HG03558 (cell line): ENCODE results near the gene SERTM1.

Experiments
- ATAC-seq: cut with Tn5 transposase; IDR thresholded peaks from one replicate; pipeline ENCODE4 v1.9.1; 2021; ENCODE audit warnings: moderate number of reproducible peaks; ENCODE audit not compliant: unreplicated experiment; ENCODE audit errors: extremely low read depth

The SERTM1 gene

DNA sequence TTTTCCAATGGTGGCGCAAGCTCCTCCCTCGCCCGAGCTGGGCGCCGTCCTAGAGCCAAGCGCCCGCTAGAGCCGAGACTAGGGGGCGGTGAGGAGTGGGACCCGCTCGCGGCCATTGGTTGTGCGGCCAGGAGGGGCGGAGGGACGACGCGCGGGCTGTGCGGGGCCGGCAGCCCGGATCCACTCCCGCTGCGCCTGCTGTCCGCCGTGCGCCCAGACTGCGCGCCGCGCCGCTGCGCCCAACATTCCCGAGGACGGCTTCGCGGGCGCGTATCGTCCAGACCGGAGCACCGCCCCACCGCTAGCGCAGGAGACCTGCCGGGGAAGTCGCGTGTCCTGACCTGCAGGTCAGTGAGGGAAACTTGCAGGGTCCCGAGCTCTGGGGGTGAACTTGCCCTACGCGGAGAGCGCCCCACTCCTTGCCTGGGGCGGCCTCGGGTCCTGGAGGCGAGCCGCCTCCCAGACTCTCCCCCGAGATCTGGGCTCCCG lies at the start of gene SERTM1:
Gene SERTM1 (plus strand): TSS at position 183 of the 489 bp plus-strand sequence. CDS start 21,059 bp downstream, outside the sequence.
- ATAC-seq: no peak

DNA sequence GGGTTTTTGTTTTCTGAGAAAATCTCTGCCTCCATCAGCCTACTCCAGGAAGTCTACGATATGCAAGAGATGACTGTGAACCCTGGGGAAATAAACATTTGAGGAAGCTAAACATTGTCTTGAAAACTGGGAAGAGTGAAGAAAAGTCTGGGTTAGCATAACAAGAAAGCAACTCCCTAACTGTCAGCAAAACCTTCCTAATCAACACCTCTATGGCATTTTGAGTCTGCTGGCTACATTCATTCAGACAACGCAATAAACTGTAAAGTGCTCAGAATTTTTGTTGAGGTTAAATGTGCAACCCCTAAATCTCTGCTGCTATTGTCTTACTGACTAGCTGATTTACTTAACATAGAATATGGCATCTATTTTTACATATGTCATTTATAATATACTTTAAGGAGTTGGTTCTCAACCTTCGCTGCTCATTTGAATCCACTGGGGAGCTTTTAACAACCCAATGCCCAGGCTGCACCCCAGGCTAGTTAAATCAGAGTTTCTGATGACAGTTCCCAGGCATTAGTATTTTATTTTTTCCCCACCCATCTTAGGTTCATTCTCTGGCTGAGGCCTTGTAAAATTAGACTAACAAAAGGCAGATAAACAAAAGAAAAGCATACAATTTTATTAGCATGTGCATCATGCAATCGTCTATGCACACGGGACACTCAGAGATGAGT lies 45.3 kb upstream of the SERTM1 start:
- ATAC-seq: no peak

DNA sequence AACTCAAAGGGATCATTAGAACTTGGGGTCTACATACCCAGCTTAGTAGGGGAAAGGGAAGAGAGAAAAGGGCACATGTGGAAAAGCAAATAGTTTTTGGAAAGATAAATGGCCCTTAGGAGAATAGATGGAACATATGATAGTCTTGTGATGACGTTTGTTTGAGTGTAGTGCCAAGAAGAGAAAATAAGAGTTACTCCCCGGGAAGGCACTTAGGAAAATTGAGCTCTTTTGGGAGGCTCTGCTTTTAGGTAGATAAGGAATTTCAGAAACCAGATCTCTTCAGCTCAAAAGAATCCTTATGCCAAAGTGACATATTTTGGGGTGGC lies 44.8 kb upstream of the SERTM1 start:
- no peak for ATAC-seq

DNA sequence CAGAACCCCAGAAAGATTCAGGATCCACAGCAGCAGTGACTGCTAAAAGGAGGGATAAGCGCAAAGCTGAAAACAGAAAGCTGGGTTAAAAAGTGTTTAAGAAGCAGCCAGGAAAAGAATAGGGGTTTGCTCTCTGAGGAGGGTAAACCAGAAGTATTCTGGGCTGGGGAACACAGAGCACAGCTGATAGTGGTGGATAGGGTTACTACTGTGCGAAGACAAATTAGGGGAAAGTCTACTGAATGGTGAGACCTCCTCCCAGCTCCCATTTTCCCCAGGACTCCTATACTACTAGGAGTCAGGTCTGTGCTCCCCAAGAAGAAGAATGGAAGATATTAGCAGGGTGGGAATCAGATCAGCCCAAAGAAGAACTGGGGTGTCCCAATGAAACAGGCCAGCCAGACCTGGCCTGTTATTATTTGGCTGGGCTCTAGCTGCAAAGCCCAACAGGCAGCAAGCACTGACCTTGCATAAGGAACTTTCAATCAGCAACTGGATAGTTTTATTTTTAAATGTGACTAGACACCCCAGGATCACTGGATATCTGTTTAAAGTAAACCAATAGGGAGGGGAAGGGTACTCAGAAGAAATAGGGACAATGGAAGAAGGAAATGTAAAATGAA lies 43.5 kb upstream of the SERTM1 start:
- ATAC-seq: no peak

DNA sequence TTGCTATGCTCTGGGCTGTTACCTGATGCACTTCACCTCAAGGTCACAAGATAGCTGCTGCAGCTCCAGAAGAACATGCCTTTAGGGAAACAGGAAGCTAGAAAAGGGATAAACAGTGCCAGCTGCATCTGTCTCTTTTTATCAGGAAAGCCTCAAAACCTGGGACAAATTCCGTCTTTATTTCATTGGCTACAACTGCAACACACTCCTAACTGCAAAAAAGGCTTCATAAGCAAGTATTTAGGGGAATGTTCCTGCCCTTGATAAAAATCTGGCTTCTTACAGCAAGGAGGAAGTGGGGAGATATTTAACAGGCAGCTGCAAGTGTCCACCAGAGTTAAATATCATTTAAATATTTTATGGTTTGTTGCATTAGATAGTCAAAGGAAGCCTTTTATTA lies 34.2 kb upstream of the SERTM1 start:
- ATAC-seq: no peak

DNA sequence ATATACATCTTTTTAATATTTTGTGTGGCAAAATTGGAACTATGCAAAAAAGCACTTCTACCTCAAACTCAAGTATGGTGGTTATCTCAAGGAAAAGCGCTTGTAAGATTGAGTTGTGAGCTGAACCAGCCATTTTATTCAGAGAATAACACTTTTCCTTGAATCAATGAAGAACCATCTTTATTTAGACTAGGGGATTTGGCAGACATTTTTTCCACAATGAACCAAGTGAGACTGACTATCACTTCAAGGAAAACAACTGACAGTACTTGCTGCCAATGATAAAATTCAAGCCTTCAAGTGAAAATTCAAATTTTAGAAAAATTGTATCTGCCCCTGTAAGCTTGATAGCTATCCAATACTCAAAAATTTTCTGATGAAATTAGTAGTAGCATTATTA lies 23.2 kb upstream of the SERTM1 start:
- ATAC-seq: no peak

DNA sequence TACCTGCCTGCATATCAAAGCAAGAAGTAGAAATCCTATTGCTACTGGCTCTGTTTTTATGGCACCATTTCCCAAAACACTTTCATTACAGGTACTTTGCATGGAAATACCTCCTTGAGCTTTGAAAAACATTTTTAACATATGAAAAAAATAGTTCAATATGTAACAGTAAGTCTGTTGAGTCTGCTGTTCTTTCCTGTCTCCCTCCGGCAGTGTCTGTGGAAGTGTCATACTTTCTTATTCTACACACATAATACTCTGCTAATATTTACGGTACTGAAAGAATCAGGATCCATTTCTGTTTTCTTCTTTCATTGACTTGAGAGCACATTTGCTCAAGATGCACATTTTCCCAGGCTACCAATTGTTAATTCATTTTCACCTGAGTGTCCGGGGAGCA lies 8.2 kb upstream of the SERTM1 start:
- no peak for ATAC-seq

DNA sequence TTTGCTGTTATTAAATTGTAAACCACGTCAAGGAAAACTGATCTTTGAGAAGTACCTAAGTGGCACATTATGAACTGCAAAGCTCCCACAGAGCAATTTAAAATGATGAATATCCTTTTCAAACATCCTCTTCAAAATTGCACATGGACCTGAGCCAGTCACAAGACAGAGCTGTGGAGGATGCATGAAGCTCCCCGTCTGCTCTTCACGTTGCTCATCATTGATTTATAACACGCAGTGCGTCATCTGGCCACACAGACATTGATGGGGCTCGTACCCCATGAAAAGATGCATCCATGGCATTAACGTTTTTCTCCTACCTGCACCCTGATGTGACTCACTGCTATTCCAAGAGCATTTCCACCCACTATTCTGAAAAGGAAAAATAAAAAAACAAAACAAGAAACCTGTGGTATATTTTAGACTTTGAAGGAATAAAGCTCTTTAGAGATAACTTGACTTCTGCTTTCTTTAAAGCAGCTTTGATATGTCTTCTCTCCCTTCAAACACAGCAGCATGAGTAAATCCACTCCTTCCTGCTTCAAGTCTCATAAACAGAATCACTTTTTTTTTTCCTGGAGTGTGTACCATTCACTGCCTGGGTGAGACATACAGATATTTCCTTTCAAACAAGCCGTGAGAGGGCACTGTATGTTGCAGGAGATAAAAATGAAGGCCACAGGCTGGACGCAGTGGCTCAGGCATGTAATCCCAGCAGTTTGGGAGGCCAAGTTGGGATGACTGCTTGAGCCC lies 7.2 kb upstream of the SERTM1 start:
- ATAC-seq: no peak

DNA sequence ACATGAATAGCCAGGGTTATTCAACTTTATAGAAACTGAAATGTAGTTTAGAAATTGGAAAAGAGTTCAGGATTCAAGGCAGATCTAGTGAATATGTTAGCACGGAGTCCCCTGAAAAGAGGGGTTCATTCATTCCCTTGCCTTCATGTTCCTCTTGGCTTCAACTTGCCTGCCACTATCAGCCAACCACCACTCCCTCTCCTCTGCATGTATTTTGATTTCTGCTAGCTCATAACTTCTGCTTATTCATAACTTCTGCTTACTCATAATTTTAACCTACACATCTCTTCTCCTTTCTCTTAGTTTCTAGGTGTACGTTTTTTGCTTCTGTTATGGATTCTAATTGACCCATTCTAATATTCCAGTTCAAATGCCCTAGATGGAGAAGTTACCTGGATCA lies 5.5 kb upstream of the SERTM1 start:
- no peak for ATAC-seq

DNA sequence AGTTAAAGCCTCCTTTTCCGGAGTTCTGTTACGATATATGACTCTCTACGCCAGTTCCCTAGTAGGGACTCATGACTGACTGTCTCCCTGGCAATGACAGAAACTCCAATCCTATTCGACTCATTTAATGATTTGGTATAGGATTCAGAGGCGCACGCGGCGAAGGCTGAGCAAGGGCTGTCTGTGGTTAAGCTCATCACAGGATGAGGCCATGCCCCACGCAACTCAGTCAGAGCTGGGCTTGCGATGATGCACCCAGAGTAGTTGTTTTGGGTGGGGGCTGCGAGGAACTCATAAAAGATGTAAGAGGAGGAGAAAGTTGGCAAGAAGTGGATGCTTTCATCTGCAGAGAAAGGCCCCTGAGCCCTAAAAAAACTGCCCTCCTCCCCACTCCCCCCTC lies 468 bp upstream of the SERTM1 start:
- no peak for ATAC-seq

DNA sequence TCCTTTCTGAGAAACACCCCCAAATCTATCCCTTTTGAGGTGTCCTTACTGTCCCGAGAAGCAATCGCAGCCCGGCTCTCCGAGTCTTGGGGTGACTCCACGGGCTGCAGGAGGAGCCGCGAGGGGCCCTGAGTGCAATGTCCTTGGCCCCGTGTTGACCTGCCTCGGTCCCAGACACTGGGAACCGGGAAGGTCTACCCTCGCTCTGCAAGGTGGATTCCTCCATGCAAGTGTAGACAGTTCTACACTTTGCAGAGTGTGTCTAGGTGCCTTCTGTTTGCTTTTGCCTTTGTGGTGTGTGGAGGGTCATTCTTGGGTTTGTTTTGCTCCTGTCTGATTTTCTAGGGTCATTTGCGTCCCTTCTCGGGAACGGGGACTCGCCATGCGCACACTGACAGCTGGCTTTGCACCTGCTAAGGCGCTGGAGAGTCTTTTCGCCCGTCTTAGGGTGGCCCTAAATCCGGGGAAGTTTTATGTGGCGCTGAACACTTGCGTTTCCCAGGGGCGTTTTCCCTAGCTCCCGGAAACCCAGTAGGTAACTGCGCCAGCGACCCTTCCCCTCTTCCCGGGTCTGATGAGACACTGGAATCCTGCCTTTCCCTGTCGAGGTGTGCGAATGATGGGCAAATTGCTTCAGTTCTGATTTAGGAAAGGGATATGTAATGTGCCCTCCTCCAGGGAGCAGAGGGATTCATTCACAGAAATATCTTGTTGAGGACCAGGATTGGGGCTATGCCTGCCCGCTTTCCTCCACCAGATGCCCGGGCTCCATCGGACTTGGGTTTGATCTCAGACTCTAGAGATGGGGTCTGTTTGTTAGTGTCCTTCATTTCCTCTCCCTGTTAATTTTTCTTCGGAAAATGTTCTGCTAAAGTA lies 755 bp downstream of the SERTM1 start:
- ATAC-seq: no peak

DNA sequence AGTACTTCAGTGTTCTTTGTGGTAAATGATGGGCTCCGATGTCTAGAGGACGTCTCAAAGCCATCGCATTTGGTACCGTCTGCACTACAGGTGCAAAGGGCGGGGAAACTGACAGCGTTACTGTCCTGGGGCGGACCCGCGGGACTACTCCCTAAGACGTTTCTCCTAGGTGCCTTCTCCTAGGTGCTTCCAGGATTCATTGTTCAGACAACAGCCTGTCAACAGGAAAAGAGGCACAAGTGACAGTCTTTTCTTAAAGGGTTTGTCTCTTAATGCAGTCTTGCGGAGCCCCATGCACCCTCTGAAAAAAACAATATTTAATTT lies 1.4 kb downstream of the SERTM1 start:
- no peak for ATAC-seq

DNA sequence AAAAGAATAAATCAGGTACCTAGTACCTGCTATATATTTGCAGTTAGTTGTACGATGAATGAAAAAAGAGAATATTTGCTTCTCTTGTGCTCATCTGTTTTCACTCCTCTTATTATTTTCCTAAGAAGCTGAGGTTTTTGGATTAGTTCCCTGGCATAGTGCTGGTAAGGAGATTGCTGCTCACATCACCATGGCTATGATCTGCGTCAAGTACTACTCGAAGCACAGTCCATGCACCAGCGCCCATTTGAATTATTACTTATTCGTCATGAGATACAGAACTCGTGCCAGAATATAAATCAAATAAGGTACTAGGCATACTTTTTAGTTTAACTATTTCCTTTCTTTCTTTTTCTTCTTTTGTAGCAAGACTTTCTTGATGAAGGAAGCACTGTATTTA lies 7.1 kb downstream of the SERTM1 start:
- no peak for ATAC-seq

DNA sequence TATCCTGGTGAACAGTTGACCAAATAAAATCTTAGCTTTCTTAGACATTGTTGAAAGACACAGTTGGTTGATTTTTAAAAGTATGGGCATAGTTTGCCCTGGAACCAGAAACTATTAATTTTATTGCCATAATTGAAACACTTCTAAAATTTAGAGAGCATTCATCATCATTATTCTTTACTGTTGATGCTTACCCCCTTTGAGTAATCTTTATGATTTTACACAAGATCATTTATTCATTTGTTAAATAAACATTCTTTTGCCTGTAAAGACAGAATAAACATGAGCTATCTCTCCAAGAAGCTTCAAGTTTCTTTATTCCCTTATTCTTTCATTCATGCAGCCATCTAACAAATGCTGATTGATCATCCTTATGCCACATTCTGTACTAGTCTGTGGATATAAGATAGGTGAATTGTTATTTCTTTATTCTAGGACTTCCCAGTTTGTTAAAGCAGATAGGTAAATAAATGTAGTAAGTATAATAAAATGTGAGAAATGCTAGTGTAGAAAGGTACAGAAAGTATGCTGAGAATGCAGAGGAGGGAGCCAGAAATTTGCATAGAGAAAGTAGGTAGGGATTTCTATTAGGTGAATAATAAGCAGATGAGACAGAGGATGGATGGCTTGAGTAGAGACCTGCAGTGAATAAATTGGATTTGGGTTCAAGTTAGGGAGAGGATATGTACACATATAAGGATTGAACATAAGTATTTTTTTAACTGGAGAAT lies 8.2 kb downstream of the SERTM1 start:
- ATAC-seq: no peak

DNA sequence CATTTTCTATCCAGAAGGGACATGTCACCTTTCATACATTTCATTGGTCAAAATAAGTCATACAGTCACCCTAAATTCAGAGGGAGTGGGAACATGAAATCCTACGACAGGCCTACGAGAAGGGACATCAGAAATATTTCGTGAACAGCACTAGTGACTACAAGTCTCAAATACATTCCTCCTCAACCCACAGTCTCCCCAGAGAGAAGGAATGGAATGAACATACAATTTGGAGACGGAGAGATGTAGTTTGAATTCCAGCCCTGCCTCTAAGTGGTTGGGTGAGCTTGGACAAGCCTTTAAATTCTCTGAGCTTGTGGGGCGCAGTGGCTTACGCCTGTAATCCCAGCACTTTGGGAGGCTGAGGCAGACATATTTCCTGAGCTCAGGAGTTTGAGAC lies 9.9 kb downstream of the SERTM1 start:
- ATAC-seq: no peak

DNA sequence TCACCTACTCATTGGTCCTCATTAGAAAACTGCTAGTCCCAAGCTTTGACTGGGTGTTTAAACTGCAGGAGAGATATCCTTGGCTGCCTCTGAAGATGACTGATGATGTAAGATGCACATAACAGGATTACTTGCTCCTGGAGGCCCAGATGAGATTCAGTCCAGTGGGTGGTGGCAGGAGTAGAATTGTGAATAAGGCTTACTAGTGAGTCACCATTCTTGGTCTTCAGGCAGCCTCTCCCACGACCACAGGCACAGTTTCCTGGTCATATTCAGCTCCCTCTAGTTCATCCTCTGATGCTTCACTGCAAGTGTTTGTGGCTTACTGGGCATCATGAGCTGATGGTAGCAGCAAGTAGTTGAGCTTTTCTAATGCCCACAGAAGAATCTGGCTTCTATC lies 12.1 kb downstream of the SERTM1 start:
- no peak for ATAC-seq

DNA sequence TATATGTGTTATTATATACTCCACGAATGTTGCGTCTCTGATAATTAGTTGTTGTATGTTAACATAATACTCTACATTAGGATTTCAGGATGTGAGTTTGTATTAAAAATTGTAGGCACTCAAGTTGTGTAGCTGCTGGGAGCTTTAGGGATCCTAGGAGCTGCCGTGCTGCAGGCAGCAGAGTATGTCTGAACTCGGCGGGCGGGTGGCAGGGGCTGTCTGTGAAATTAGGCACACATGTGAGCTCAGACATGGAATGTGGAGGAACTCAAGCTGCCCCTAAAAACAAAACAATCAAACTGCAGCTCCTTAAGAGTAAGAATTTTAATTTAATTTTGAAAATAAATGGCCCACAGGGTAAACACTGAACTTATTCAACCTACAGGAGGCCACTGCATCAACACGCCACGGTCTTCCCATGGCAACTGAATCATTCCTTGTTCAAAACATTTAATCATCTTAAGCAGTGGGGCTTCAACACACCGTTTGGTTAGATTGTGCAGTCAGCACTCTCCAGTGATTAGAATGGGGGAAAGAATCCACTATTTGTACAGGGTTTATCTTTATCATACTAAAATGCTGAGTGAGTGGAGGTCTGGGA lies 22.7 kb downstream of the SERTM1 start:
- no peak for ATAC-seq

DNA sequence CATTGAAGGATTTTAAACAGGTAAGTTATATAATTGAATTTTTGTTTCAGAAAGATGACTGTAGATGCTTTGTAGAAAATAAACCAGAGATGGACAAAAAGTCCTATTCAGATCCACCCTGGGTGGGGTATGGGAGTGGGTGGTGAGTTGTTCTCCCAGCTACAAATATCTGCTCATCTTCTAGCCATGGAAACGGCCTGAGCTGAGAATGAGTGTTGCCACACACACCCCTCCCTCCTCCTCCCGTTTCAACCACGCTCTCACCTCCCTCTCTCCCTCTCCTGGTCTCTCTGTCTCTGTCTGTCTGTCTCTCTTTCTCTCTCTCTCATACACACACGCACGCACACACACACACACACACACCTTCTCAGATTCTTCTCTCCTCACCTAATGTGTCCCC lies 26.4 kb downstream of the SERTM1 start:
- ATAC-seq: no peak

DNA sequence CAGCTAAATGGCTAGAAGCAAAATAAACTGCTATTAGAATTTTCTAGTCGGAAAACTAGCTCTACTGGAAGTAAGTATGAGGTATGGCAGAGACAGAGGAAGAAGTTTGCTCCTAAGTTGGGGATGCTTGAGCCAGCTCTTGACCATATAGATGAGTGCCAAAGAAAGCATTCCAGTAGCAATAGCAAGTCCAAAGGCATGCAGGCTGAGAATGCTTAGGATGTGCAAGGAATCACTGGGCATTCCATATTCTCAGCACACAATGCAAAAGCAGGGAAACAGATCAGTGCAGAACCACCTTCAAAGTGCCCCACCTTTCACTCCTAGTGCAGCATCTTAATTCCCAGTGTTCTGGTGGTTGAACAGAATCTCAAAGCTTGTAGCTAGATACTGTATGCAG lies 32.9 kb downstream of the SERTM1 start:
- no peak for ATAC-seq
